Vagina (tissue), 2 donors: ENCODE results near the gene GSTA2.
"Not testable (repeated sequence)": the region's sequence is repeated elsewhere in the genome, so short reads cannot be mapped to it uniquely, and the experiment has no call there.

Source experiments
- POLR2A ChIP-seq, 2 donors: fragments of 450-650 bp; IDR thresholded peaks; one replicate each; pipeline ENCODE4 v1.6.1; 2017; ENCODE audit warnings: antibody characterized with exemption in 2 of 2, mild to moderate bottlenecking in 2 of 2, moderate library complexity in 2 of 2
- POLR2AphosphoS5 ChIP-seq, 2 donors: sonication (generic); formaldehyde crosslinking; IDR thresholded peaks; one replicate each; pipeline ENCODE4 v1.9.0; 2017; ENCODE audit warnings: antibody characterized with exemption in 2 of 2, mild to moderate bottlenecking in 2 of 2, low read depth in 1 of 2; ENCODE audit not compliant: insufficient read depth in 1 of 2
- TF ChIP-seq, protein P1 (sequence below), 3 experiments: fragments of 450-650 bp in 2 of 3; fragments of 200-600 bp in 1 of 3; sonication (generic) in 1 of 3; IDR thresholded peaks; one replicate each; pipeline ENCODE4 v1.5.1; 2017 to 2019; ENCODE audit warnings: antibody characterized with exemption in 3 of 3, mild to moderate bottlenecking in 2 of 3, moderate library complexity in 2 of 3

DNA sequence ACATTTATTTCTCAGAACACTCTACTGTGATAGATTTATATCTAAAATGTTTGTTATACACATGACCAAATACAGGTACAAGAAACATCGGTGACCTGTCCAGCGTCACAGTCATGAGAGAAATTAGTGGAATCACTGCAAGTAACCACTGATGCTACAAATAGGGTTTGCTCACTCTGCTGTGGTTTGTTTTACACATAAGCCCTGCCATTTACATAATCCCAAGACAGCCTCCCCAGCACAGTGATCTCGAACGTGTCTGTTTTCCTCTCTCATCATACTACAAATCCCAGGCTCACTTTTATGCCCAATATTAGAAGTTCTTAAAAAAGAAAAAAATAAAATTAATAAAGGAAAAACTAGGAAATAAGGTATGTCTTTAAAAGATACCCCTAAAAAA, 46.5 kb upstream of the GSTA2 start:
- TF ChIP-seq, protein P1, sequence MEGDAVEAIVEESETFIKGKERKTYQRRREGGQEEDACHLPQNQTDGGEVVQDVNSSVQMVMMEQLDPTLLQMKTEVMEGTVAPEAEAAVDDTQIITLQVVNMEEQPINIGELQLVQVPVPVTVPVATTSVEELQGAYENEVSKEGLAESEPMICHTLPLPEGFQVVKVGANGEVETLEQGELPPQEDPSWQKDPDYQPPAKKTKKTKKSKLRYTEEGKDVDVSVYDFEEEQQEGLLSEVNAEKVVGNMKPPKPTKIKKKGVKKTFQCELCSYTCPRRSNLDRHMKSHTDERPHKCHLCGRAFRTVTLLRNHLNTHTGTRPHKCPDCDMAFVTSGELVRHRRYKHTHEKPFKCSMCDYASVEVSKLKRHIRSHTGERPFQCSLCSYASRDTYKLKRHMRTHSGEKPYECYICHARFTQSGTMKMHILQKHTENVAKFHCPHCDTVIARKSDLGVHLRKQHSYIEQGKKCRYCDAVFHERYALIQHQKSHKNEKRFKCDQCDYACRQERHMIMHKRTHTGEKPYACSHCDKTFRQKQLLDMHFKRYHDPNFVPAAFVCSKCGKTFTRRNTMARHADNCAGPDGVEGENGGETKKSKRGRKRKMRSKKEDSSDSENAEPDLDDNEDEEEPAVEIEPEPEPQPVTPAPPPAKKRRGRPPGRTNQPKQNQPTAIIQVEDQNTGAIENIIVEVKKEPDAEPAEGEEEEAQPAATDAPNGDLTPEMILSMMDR (IDR thresholded peaks at IDR 0.05), result not testable (repeated sequence)
- TF ChIP-seq POLR2A (IDR thresholded peaks at IDR 0.05); POLR2AphosphoS5 (IDR thresholded peaks at IDR 0.05; ENCODE audit: insufficient read depth in 1 of 2, low read depth in 1 of 2): not testable (repeated sequence)
